Measurements from ENCODE around the gene ADAMTSL2.

GRCh38 chr9:133585481-133586351, 51.2 kb downstream of the ADAMTSL2 start:
- TF ChIP-seq CTCF (IDR thresholded peaks at IDR 0.05) (no peak), POLR2A (IDR thresholded peaks at IDR 0.05) (no peak)
